Liver (tissue), 3 donors: Measurements from ENCODE around the gene GJB5.
"Not testable (repeated sequence)": the region's sequence is repeated elsewhere in the genome, so short reads cannot be mapped to it uniquely, and the experiment has no call there.

Experiments used
- CTCF ChIP-seq: fragments of 150-350 bp; IDR thresholded peaks from 2 replicates; pipeline ENCODE4 v1.5.1; 2017; ENCODE audit warnings: improper control_type of control experiment, low read depth, low read length; ENCODE audit not compliant: missing input control
- FOXA1 ChIP-seq: IDR thresholded peaks from 2 replicates; pipeline ENCODE4 v1.6.1; 2016; ENCODE audit warnings: antibody characterized with exemption
- GABPA ChIP-seq, 2 donors: IDR thresholded peaks in 1 of 2; conservative IDR thresholded peaks in 1 of 2; 2 replicates each; pipeline ENCODE4 v1.6.1; 2016; ENCODE audit warnings: antibody characterized with exemption in 2 of 2, mild to moderate bottlenecking in 1 of 2, moderate library complexity in 1 of 2
- JUND ChIP-seq, 2 donors: IDR thresholded peaks; 2 replicates each; pipeline ENCODE4 v1.6.1; 2016; ENCODE audit warnings: antibody characterized with exemption in 2 of 2
- REST ChIP-seq: IDR thresholded peaks from 2 replicates; pipeline ENCODE4 v1.6.1; 2016; ENCODE audit warnings: antibody characterized with exemption, mild to moderate bottlenecking
- SP1 ChIP-seq: IDR thresholded peaks from 2 replicates; pipeline ENCODE4 v1.6.1; 2018; ENCODE audit warnings: antibody characterized with exemption, mild to moderate bottlenecking
- TAF1 ChIP-seq: conservative IDR thresholded peaks from 2 replicates; pipeline ENCODE4 v1.6.1; 2016; ENCODE audit warnings: antibody characterized with exemption, mild to moderate bottlenecking
- YY1 ChIP-seq: IDR thresholded peaks from 2 replicates; pipeline ENCODE4 v1.6.1; 2016; ENCODE audit warnings: antibody characterized with exemption, mild to moderate bottlenecking
- TF ChIP-seq, protein P1 (sequence below): IDR thresholded peaks from 2 replicates; pipeline ENCODE4 v1.6.1; 2016; ENCODE audit warnings: antibody characterized with exemption
- donor health status: healthy.
- donor health status: healthy.

- not testable (repeated sequence) for TF ChIP-seq REST; CTCF; JUND (IDR thresholded peaks at IDR 0.05); SP1; GABPA (IDR thresholded peaks at IDR 0.05 in 1 of 2, conservative IDR thresholded peaks at IDR 0.05 in 1 of 2); YY1; FOXA1; TAF1
- TF ChIP-seq, protein P1, sequence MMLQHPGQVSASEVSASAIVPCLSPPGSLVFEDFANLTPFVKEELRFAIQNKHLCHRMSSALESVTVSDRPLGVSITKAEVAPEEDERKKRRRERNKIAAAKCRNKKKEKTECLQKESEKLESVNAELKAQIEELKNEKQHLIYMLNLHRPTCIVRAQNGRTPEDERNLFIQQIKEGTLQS, result not testable (repeated sequence)
Measured at GRCh38 chr1:34737236-34737635, 17.6 kb upstream of the GJB5 start.
